Transverse colon (tissue), 3 donors: ENCODE measurements around the gene ABL2.

Experiments
- CTCF ChIP-seq, 5 experiments: fragments of 200-600 bp in 3 of 5; fragments of 450-650 bp in 2 of 5; sonication (generic) in 3 of 5; IDR thresholded peaks; 1 replicate in 2 of 5; 2 replicates in 3 of 5; pipeline ENCODE4 v1.5.1; 2016 to 2017; ENCODE audit warnings: antibody characterized with exemption in 5 of 5, inconsistent platforms in 3 of 5, mild to moderate bottlenecking in 2 of 5, moderate library complexity in 1 of 5
- POLR2A ChIP-seq: fragments of 450-650 bp; IDR thresholded peaks from one replicate; pipeline ENCODE4 v1.6.1; 2016; ENCODE audit warnings: antibody characterized with exemption, mild to moderate bottlenecking, moderate library complexity

- TF ChIP-seq CTCF (IDR thresholded peaks at IDR 0.05) (no peak), POLR2A (no peak)
These were observed 102.1 kb downstream of the ABL2 start for GRCh38 chr1:179127163-179127895.
